Ovary (tissue), 3 donors: ENCODE results near the gene KLHL3.

Experiments used
- CTCF ChIP-seq, 3 donors: fragments of 450-650 bp in 2 of 3; fragments of 200-600 bp in 1 of 3; IDR thresholded peaks; one replicate each; pipeline versions ENCODE4 v1.5.1 to v1.8.0; 2016 to 2022; ENCODE audit warnings: antibody characterized with exemption in 3 of 3, mild to moderate bottlenecking in 1 of 3
- POLR2A ChIP-seq: fragments of 450-650 bp; IDR thresholded peaks from one replicate; pipeline ENCODE4 v1.6.1; 2017; ENCODE audit warnings: antibody characterized with exemption, mild to moderate bottlenecking, moderate library complexity
- donor health status: DM: no; HTN: no; CAD: no.

DNA sequence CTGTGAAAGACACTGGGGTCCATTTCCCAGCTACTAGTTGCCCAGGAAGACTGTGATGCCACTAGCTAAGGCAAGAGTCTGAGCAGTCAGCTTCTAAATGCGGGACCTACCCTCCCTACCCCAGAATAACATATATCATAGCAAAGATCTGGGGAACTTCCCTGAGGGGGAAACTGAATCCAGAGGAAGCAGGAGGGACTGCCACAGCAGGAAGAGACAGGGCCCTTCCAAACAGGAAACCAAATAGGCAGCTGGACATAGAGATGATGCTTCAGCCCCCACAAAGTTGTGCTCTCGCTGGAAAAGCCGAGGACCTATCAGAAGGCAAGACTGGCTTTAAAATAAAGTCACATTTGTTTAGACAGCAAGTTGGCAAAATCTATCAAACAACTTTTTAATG lies 51.1 kb downstream of the KLHL3 start:
- TF ChIP-seq POLR2A = no peak
- TF ChIP-seq CTCF (IDR thresholded peaks at IDR 0.05) = no peak
